ENCODE measurements around the gene COPZ1. TPM values are rescaled to one million over a fixed set of nuclear protein-coding genes. Genes with fewer than 3 reads are reported as not detected.
A peak's percentile ranks its signal among the peaks of the same experiment; 100 is the strongest.

Gene COPZ1
- total RNA-seq, 4 donors from 2014 or later, result 91.8 to 145 (median 107) TPM

GRCh38 chr12:54358191-54358944 is 33.4 kb downstream of the COPZ1 start:
- intact Hi-C loops (cut with DNase I; ENCODE audit: low total_unique reads) (loop anchor here (2.0 to 10.0 kb wide), 4 partner anchors 70 to 1366 kb away; partner anchors contain the start of genes CBX5, CD63, HNRNPA1 and HOXC10), in situ Hi-C loops (cut with MboI; ENCODE audit: low sequenced_read_pairs in 4 of 4) (loop anchor here (25.0 kb wide), 2 partner anchors 346 to 371 kb away; partner anchors contain the start of genes HOXC10 (in 2 of the 4), HOXC8 (in 2 of the 4) and HOXC9 (in 2 of the 4))
- TF ChIP-seq POLR2A (IDR thresholded peaks at IDR 0.05), result no peak
- no peak for TF ChIP-seq CTCF (IDR thresholded peaks at IDR 0.05 in 4 of 5, conservative IDR thresholded peaks at IDR 0.05 in 1 of 5)
- peaks cover 15 to 19% of the 10 kb centered on the region in 2 donors for H3K4me1 ChIP-seq
- H3K27me3 ChIP-seq, result no peaks in the 10 kb centered on the region
- ATAC-seq, result no peak
- no peak for DNase-seq
- H3K27ac ChIP-seq, result peak overlapping the region; percentile 88 to 94 (median 89)
- H3K36me3 ChIP-seq, result no peaks in the 10 kb centered on the region
- no peaks in the 10 kb centered on the region for H3K9me3 ChIP-seq
- H3K4me3 ChIP-seq, result peak overlapping the region; percentile 69 to 86 (median 76)

GRCh38 chr12:54358945-54359761 is 34.2 kb downstream of the COPZ1 start:
- H3K27ac ChIP-seq, result peak overlapping the region; percentile 88 to 94 (median 89)
- intact Hi-C loops (cut with DNase I; ENCODE audit: low total_unique reads), result loop anchor here (2.0 to 10.0 kb wide), 4 partner anchors 70 to 1366 kb away; partner anchors contain the start of genes CBX5, CD63, HNRNPA1 and HOXC10
- H3K27me3 ChIP-seq, result no peaks in the 10 kb centered on the region
- in situ Hi-C loops (cut with MboI; ENCODE audit: low sequenced_read_pairs in 4 of 4), result loop anchor here (25.0 kb wide), 2 partner anchors 347 to 372 kb away; partner anchors contain the start of genes HOXC10 (in 2 of the 4), HOXC8 (in 2 of the 4) and HOXC9 (in 2 of the 4)
- DNase-seq (peak; percentile 98 to 99), ATAC-seq (peak; percentile 97 to 98)
- TF ChIP-seq CTCF (IDR thresholded peaks at IDR 0.05 in 4 of 5, conservative IDR thresholded peaks at IDR 0.05 in 1 of 5), result peak in 1 of 5 experiments; percentile 9
- peak; percentile 52 to 72 for TF ChIP-seq POLR2A (IDR thresholded peaks at IDR 0.05)
- H3K36me3 ChIP-seq, result no peaks in the 10 kb centered on the region
- no peaks in the 10 kb centered on the region for H3K9me3 ChIP-seq
- H3K4me3 ChIP-seq, result peak overlapping the region; percentile 69 to 86 (median 76)
- peaks cover 12 to 18% of the 10 kb centered on the region in 2 donors for H3K4me1 ChIP-seq

GRCh38 chr12:54359762-54360351 is 34.9 kb downstream of the COPZ1 start:
- H3K4me1 ChIP-seq, result peaks cover 12 to 18% of the 10 kb centered on the region in 2 donors
- H3K27me3 ChIP-seq, result no peaks in the 10 kb centered on the region
- ATAC-seq (no peak), DNase-seq (no peak)
- TF ChIP-seq CTCF (IDR thresholded peaks at IDR 0.05 in 4 of 5, conservative IDR thresholded peaks at IDR 0.05 in 1 of 5) (no peak), POLR2A (IDR thresholded peaks at IDR 0.05) (no peak)
- peak overlapping the region; percentile 88 to 94 (median 89) for H3K27ac ChIP-seq
- H3K36me3 ChIP-seq, result no peaks in the 10 kb centered on the region
- H3K9me3 ChIP-seq, result no peaks in the 10 kb centered on the region
- intact Hi-C loops (cut with DNase I; ENCODE audit: low total_unique reads) (loop anchor here (2.0 to 10.0 kb wide), 6 partner anchors 33 to 1365 kb away; partner anchors contain the start of genes CBX5, CD63, COPZ1 and HNRNPA1), in situ Hi-C loops (cut with MboI; ENCODE audit: low sequenced_read_pairs in 4 of 4) (loop anchor here (5.0 to 25.0 kb wide), 4 partner anchors 135 to 373 kb away; partner anchors contain the start of genes HOXC10 (in 2 of the 4), HOXC8 (in 2 of the 4) and HOXC9 (in 2 of the 4))
- peak overlapping the region; percentile 56 to 83 (median 70) for H3K4me3 ChIP-seq

Measured in gastrocnemius medialis (tissue), 4 donors.